ENCODE measurements around the gene ALOX5. TPM values are rescaled to one million over a fixed set of nuclear protein-coding genes. Genes with fewer than 3 reads are reported as not detected.

ALOX5 gene
- total RNA-seq, 1 experiment from 2014 or later = 0.11 TPM

GRCh38 chr10:45419676-45420025 is 45.6 kb downstream of the ALOX5 start:
- Histone ChIP-seq H2AFZ (ENCODE audit: low read length) (no peak overlapping the region), H3K79me2 (ENCODE audit: low read length) (no peaks in the 10 kb centered on the region), H3K36me3 (ENCODE audit: low read depth, low read length) (no peaks in the 10 kb centered on the region), H3K27me3 (ENCODE audit: low read length) (no peaks in the 10 kb centered on the region), H3K27ac (ENCODE audit: low read length) (no peak overlapping the region), H3K9me2 (replicated peaks; ENCODE audit: low read length) (no peaks in the 10 kb centered on the region), H3K9me3 (ENCODE audit: low read length) (no peaks in the 10 kb centered on the region), H3K9ac (ENCODE audit: low read length) (no peak overlapping the region), H3K4me3 (ENCODE audit: low read length) (no peak overlapping the region), H4K20me1 (ENCODE audit: low read length) (no peaks in the 10 kb centered on the region), H3K4me1 (ENCODE audit: insufficient read depth, low read length) (peaks cover 10% of the 10 kb centered on the region), H3K4me2 (ENCODE audit: low read length) (no peak overlapping the region), H3F3A (ENCODE audit: low read length, unreplicated experiment) (no peaks in the 10 kb centered on the region)
- intact Hi-C loops (cut with micrococcal nuclease) = no loop called here
- no TSS peak for BruUV-seq (replicated peaks)
- POLR2A ChIA-PET (ENCODE audit: unreplicated experiment) = no interaction called here
- TF ChIP-seq EZH2 (IDR thresholded peaks at IDR 0.05; ENCODE audit: low read length, unreplicated experiment) = no peak
- CTCF ChIA-PET = no interaction called here
- DNase-seq = no peak
- no peak for ATAC-seq

GRCh38 chr10:45420453-45421192 is 46.6 kb downstream of the ALOX5 start:
- H2AFZ ChIP-seq (ENCODE audit: low read length) = no peak overlapping the region
- no peak overlapping the region for H3K9ac ChIP-seq (ENCODE audit: low read length)
- H3K9me2 ChIP-seq (replicated peaks; ENCODE audit: low read length) = no peaks in the 10 kb centered on the region
- H3K4me2 ChIP-seq (ENCODE audit: low read length) = peak overlapping the region; percentile 47
- H4K20me1 ChIP-seq (ENCODE audit: low read length) = no peaks in the 10 kb centered on the region
- no peak overlapping the region; the same call in 1 of the 2 replicates for H3K4me3 ChIP-seq (ENCODE audit: low read length)
- H3K27me3 ChIP-seq (ENCODE audit: low read length) = no peaks in the 10 kb centered on the region
- H3F3A ChIP-seq (ENCODE audit: low read length, unreplicated experiment) = no peaks in the 10 kb centered on the region
- peaks cover 10% of the 10 kb centered on the region for H3K4me1 ChIP-seq (ENCODE audit: insufficient read depth, low read length)
- no peaks in the 10 kb centered on the region for H3K79me2 ChIP-seq (ENCODE audit: low read length)
- no TSS peak for BruUV-seq (replicated peaks)
- no peaks in the 10 kb centered on the region for H3K9me3 ChIP-seq (ENCODE audit: low read length)
- DNase-seq (peak; percentile 88), ATAC-seq (peak; percentile 92)
- H3K36me3 ChIP-seq (ENCODE audit: low read depth, low read length) = no peaks in the 10 kb centered on the region
- H3K27ac ChIP-seq (ENCODE audit: low read length) = no peak overlapping the region
- CTCF ChIA-PET = no interaction called here
- intact Hi-C loops (cut with micrococcal nuclease) = no loop called here
- TF ChIP-seq EZH2phosphoT487 (IDR thresholded peaks at IDR 0.05; ENCODE audit: borderline replicate concordance, low read length) = no peak
- no peak for TF ChIP-seq CTCF (conservative IDR thresholded peaks at IDR 0.05; ENCODE audit: low read depth, low read length)
- TF ChIP-seq EZH2 (IDR thresholded peaks at IDR 0.05; ENCODE audit: low read length, unreplicated experiment) = no peak
- POLR2A ChIA-PET (ENCODE audit: unreplicated experiment) = no interaction called here

GRCh38 chr10:45421221-45422097 is 47.4 kb downstream of the ALOX5 start:
- ATAC-seq = no peak
- H3K27ac ChIP-seq (ENCODE audit: low read length) = no peak overlapping the region
- no peak overlapping the region for H3K4me2 ChIP-seq (ENCODE audit: low read length)
- H3K4me1 ChIP-seq (ENCODE audit: insufficient read depth, low read length) = peaks cover 14% of the 10 kb centered on the region
- no peaks in the 10 kb centered on the region for H3F3A ChIP-seq (ENCODE audit: low read length, unreplicated experiment)
- ChIA-PET POLR2A (ENCODE audit: unreplicated experiment) (no interaction called here), CTCF (no interaction called here)
- TF ChIP-seq EZH2phosphoT487 (IDR thresholded peaks at IDR 0.05; ENCODE audit: borderline replicate concordance, low read length) (no peak), EZH2 (IDR thresholded peaks at IDR 0.05; ENCODE audit: low read length, unreplicated experiment) (no peak), CTCF (conservative IDR thresholded peaks at IDR 0.05; ENCODE audit: low read depth, low read length) (no peak)
- DNase-seq = no peak
- H3K36me3 ChIP-seq (ENCODE audit: low read depth, low read length) = no peaks in the 10 kb centered on the region
- intact Hi-C loops (cut with micrococcal nuclease) = no loop called here
- H3K9ac ChIP-seq (ENCODE audit: low read length) = no peak overlapping the region
- H3K79me2 ChIP-seq (ENCODE audit: low read length) = no peaks in the 10 kb centered on the region
- no peaks in the 10 kb centered on the region for H4K20me1 ChIP-seq (ENCODE audit: low read length)
- no peak overlapping the region for H2AFZ ChIP-seq (ENCODE audit: low read length)
- H3K9me2 ChIP-seq (replicated peaks; ENCODE audit: low read length) = no peaks in the 10 kb centered on the region
- no peaks in the 10 kb centered on the region for H3K9me3 ChIP-seq (ENCODE audit: low read length)
- H3K4me3 ChIP-seq (ENCODE audit: low read length) = no peak overlapping the region
- no peaks in the 10 kb centered on the region for H3K27me3 ChIP-seq (ENCODE audit: low read length)
- no TSS peak for BruUV-seq (replicated peaks)
